Mammary epithelial cell (primary cell): ENCODE data around the gene NBAS.

Experiments used
- CTCF ChIP-seq, 2 donors: IDR thresholded peaks in 1 of 2; conservative IDR thresholded peaks in 1 of 2; 2 replicates each; pipeline ENCODE4 v1.5.1; 2011 to 2012; ENCODE audit warnings: inconsistent platforms in 2 of 2, low read length in 2 of 2, mild to moderate bottlenecking in 2 of 2, control low read depth in 1 of 2, low read depth in 1 of 2; ENCODE audit not compliant: insufficient read depth in 1 of 2; ENCODE audit errors: extremely low read depth in 1 of 2
- EZH2 ChIP-seq: IDR thresholded peaks from 2 replicates; pipeline ENCODE4 v1.6.1; 2012; ENCODE audit warnings: low read length, inconsistent platforms, borderline replicate concordance

DNA sequence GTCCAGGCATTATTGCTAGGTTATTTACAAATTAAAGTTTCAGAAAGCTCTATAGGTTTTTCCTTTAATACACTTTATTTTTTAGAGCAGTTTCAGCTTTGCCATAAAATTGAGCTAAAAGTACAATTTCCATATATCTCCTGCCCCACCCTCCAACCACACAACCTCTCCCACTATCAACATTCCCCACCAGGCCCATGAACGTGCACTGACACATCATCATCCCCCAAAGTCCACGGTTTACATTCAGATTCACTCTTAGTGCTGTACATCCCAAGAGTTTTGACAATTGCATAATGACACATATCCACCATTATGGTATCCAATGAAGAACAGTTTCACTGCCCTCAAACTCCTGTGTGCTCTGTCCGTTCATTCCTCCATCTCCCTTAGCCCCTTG, 139.4 kb downstream of the NBAS start:
- no peak for TF ChIP-seq CTCF (conservative IDR thresholded peaks at IDR 0.05 in 1 of 2, IDR thresholded peaks at IDR 0.05 in 1 of 2; ENCODE audit: extremely low read depth in 1 of 2, insufficient read depth in 1 of 2, low read depth in 1 of 2, low read length in 2 of 2)
- TF ChIP-seq EZH2, result no peak
